GM23338 (cell line): ENCODE data around the gene TMEM237. TPM values are rescaled to one million over a fixed set of nuclear protein-coding genes. Genes with fewer than 3 reads are reported as not detected.

Experiments
- ATAC-seq: fragments of 200-7000 bp; cut with Tn5 transposase; 3 replicates; pipeline ENCODE4 v1.9.1; 2020
- DNase-seq: peaks from one replicate; pipeline ENCODE4 v3.0.0-alpha.2; 2015; ENCODE audit warnings: low spot score
- H2AFZ ChIP-seq: fragments of 200-600 bp; sonication (generic); 2 replicates; pipeline ENCODE4 v1.8.0; 2016; ENCODE audit warnings: antibody characterized with exemption, mild to moderate bottlenecking, moderate library complexity
- H3F3A ChIP-seq: fragments of 200-600 bp; sonication (generic); replicated peaks from 2 replicates; pipeline ENCODE4 v1.8.0; 2017; ENCODE audit warnings: antibody characterized with exemption, mixed run types, low read depth
- H3K27ac ChIP-seq: fragments of 200-600 bp; sonication (generic); 2 replicates; pipeline ENCODE4 v1.6.1; 2016; ENCODE audit warnings: low read depth
- H3K27me3 ChIP-seq: fragments of 200-600 bp; sonication (generic); 2 replicates; pipeline ENCODE4 v1.8.0; 2016; ENCODE audit warnings: mild to moderate bottlenecking, mixed run types, moderate library complexity; ENCODE audit not compliant: insufficient read depth
- H3K36me3 ChIP-seq: fragments of 200-600 bp; sonication (generic); 2 replicates; pipeline ENCODE4 v1.8.0; 2016; ENCODE audit warnings: mild to moderate bottlenecking; ENCODE audit not compliant: insufficient read depth
- H3K4me1 ChIP-seq: fragments of 200-600 bp; sonication (generic); 2 replicates; pipeline ENCODE4 v1.8.0; 2016; ENCODE audit warnings: mild to moderate bottlenecking, moderate library complexity; ENCODE audit not compliant: insufficient read depth
- H3K4me2 ChIP-seq: fragments of 200-600 bp; sonication (generic); 2 replicates; pipeline ENCODE4 v1.7.1; 2017; ENCODE audit warnings: mixed run types
- H3K4me3 ChIP-seq: fragments of 200-600 bp; sonication (generic); 2 replicates; pipeline ENCODE4 v1.6.1; 2016; ENCODE audit warnings: mixed run types
- H3K79me2 ChIP-seq: fragments of 200-600 bp; sonication (generic); replicated peaks from 2 replicates; pipeline ENCODE4 v1.8.0; 2017; ENCODE audit warnings: mild to moderate bottlenecking; ENCODE audit not compliant: insufficient read depth
- H3K9me2 ChIP-seq: fragments of 200-600 bp; sonication (generic); 2 replicates; pipeline ENCODE4 v1.8.0; 2017; ENCODE audit not compliant: insufficient read depth
- H4K20me1 ChIP-seq: fragments of 200-600 bp; sonication (generic); replicated peaks from 2 replicates; pipeline ENCODE4 v1.8.0; 2017; ENCODE audit warnings: mild to moderate bottlenecking; ENCODE audit not compliant: insufficient read depth
- H3K27ac Mint-ChIP-seq: 2 replicates; pipeline ENCODE4 v1.8.0; 2020; ENCODE audit warnings: inconsistent platforms, mild to moderate bottlenecking, moderate library complexity, mixed read lengths
- H3K27me3 Mint-ChIP-seq: 3 replicates; pipeline ENCODE4 v1.8.0; 2022; ENCODE audit warnings: low read depth, mild to moderate bottlenecking, moderate library complexity, mixed read lengths, inconsistent platforms; ENCODE audit not compliant: insufficient read depth, poor library complexity
- H3K36me3 Mint-ChIP-seq: 3 replicates; pipeline ENCODE4 v1.8.0; 2021; ENCODE audit warnings: low read depth, mild to moderate bottlenecking, inconsistent platforms, moderate library complexity, mixed read lengths
- H3K4me1 Mint-ChIP-seq: 3 replicates; pipeline ENCODE4 v1.8.0; 2020; ENCODE audit warnings: mild to moderate bottlenecking, inconsistent platforms, mixed read lengths
- H3K4me3 Mint-ChIP-seq: 3 replicates; pipeline ENCODE4 v1.8.0; 2021; ENCODE audit warnings: moderate library complexity, mild to moderate bottlenecking, inconsistent platforms, mixed read lengths
- H3K9me3 Mint-ChIP-seq: 3 replicates; pipeline ENCODE4 v1.8.0; 2020; ENCODE audit warnings: moderate library complexity, mild to moderate bottlenecking, inconsistent platforms, mixed read lengths
- CREB1 ChIP-seq: fragments of 250-450 bp; sonication (Bioruptor Pico); IDR thresholded peaks from 2 replicates; pipeline ENCODE4 v1.5.0; 2020; ENCODE audit warnings: low read depth, mild to moderate bottlenecking, moderate library complexity
- CTCF ChIP-seq, 2 experiments: fragments of 200-600 bp in 1 of 2; sonication (generic) in 1 of 2; conservative IDR thresholded peaks; 2 replicates each; pipeline versions ENCODE4 v1.5.1 to v1.6.1; 2016 to 2017; ENCODE audit warnings: antibody characterized with exemption in 2 of 2, low read depth in 2 of 2, mild to moderate bottlenecking in 2 of 2, moderate library complexity in 1 of 2
- EZH2 ChIP-seq: fragments of 200-600 bp; sonication (generic); IDR thresholded peaks from one replicate; pipeline ENCODE4 v1.8.0; 2017; ENCODE audit warnings: antibody characterized with exemption, mild to moderate bottlenecking, low read depth; ENCODE audit not compliant: unreplicated experiment
- EZH2phosphoT487 ChIP-seq: fragments of 200-600 bp; sonication (generic); IDR thresholded peaks from one replicate; pipeline ENCODE4 v1.8.1; 2018; ENCODE audit warnings: antibody characterized with exemption; ENCODE audit not compliant: unreplicated experiment
- JUNB ChIP-seq: IDR thresholded peaks from one replicate; pipeline ENCODE4 v1.6.1; 2016; ENCODE audit warnings: antibody characterized with exemption; ENCODE audit not compliant: unreplicated experiment
- NANOG ChIP-seq: IDR thresholded peaks from 2 replicates; pipeline ENCODE4 v1.6.1; 2016; ENCODE audit warnings: antibody characterized with exemption, borderline replicate concordance
- POLR2AphosphoS5 ChIP-seq: IDR thresholded peaks from 2 replicates; pipeline ENCODE4 v1.6.1; 2016; ENCODE audit warnings: antibody characterized with exemption, low read depth
- REST ChIP-seq: IDR thresholded peaks from one replicate; pipeline ENCODE4 v1.6.1; 2018; ENCODE audit warnings: antibody characterized with exemption; ENCODE audit not compliant: unreplicated experiment
- ZNF114 ChIP-seq: fragments of 250-450 bp; sonication (Bioruptor Pico); IDR thresholded peaks from 2 replicates; pipeline ENCODE4 v1.5.0; 2020; ENCODE audit warnings: mild to moderate bottlenecking, moderate library complexity
- ZNF331 ChIP-seq: fragments of 250-450 bp; sonication (Bioruptor Pico); IDR thresholded peaks from 2 replicates; pipeline ENCODE4 v1.5.0; 2020; ENCODE audit warnings: low read depth, mild to moderate bottlenecking, moderate library complexity
- polyA plus RNA-seq: library from polyadenylated mRNA; unstranded; fragments of >200 nt; fragmentation: Nextera tagmentation; extraction: Ambion mirVana; gene quantifications from 2 replicates; pipeline ENCODE4 v1.2.1, GENCODE V29; 2016
- total RNA-seq: library from RNA; depleted of rRNA; stranded (reverse); fragments of >200 nt; shearing (Covaris generic); gene quantifications from 2 replicates; pipeline ENCODE4 v1.2.3, GENCODE V29; 2014

Gene TMEM237
- total and polyA plus RNA-seq, 2 experiments from 2014 or later = 42.0 to 48.9 TPM

- TF ChIP-seq CREB1 (no peak), ZNF114 (CRISPR knock-in tag) (no peak)
These were observed 12.7 kb downstream of the TMEM237 start (continued) for GRCh38 chr2:201630577-201630976.

- DNase-seq = no peak
These were observed 14.8 kb downstream of the TMEM237 start for GRCh38 chr2:201628545-201628944.

More at GRCh38 chr2:201628545-201628944, 14.8 kb downstream of the TMEM237 start:
- Mint-ChIP-seq H3K27me3 (no peaks in the 10 kb centered on the region), H3K4me3 (no peak overlapping the region), H3K27ac (no peak overlapping the region), H3K36me3 (peaks cover 59% of the 10 kb centered on the region), H3K9me3 (no peaks in the 10 kb centered on the region), H3K4me1 (no peaks in the 10 kb centered on the region)
- Histone ChIP-seq H3K27ac (no peak overlapping the region), H3K9me2 (no peaks in the 10 kb centered on the region), H3K27me3 (no peaks in the 10 kb centered on the region), H3K4me3 (no peak overlapping the region), H3K79me2 (no peaks in the 10 kb centered on the region), H3K4me2 (no peak overlapping the region), H3K36me3 (peaks cover 58% of the 10 kb centered on the region), H3K4me1 (no peaks in the 10 kb centered on the region), H2AFZ (no peak overlapping the region), H4K20me1 (0 out of 2 replicates have a peak, but pooled peaks cover 10% of the 10 kb centered on the region), H3F3A (no peaks in the 10 kb centered on the region)
- TF ChIP-seq EZH2phosphoT487 (no peak), JUNB (no peak), CTCF (conservative IDR thresholded peaks at IDR 0.05; ENCODE audit: low read depth in 2 of 2) (no peak), ZNF331 (CRISPR knock-in tag) (no peak), REST (no peak), POLR2AphosphoS5 (no peak), NANOG (no peak), EZH2 (no peak), ZNF114 (CRISPR knock-in tag) (no peak)
- ATAC-seq = no peak
